ENCODE results near the gene PDK2. TPM values are rescaled to one million over a fixed set of nuclear protein-coding genes. Genes with fewer than 3 reads are reported as not detected.

Gene PDK2
- total RNA-seq (2014; rRNA removed; shearing (Covaris generic)) (11.4 and 15.9 TPM in 2 replicates), polyA plus RNA-seq (2016; fragmentation: Nextera tagmentation; extraction: Ambion mirVana) (12.0 and 13.2 TPM in 2 replicates)
- long read RNA-seq, transcript PDK2-203 (11 exons, 3,440 nt) = major isoform, 7 of 9 reads
- long read RNA-seq, partial matches to known transcripts = 1 of 9 reads
- long read RNA-seq, other reads (novel, unspliced or antisense) = 1 of 9 reads

DNA sequence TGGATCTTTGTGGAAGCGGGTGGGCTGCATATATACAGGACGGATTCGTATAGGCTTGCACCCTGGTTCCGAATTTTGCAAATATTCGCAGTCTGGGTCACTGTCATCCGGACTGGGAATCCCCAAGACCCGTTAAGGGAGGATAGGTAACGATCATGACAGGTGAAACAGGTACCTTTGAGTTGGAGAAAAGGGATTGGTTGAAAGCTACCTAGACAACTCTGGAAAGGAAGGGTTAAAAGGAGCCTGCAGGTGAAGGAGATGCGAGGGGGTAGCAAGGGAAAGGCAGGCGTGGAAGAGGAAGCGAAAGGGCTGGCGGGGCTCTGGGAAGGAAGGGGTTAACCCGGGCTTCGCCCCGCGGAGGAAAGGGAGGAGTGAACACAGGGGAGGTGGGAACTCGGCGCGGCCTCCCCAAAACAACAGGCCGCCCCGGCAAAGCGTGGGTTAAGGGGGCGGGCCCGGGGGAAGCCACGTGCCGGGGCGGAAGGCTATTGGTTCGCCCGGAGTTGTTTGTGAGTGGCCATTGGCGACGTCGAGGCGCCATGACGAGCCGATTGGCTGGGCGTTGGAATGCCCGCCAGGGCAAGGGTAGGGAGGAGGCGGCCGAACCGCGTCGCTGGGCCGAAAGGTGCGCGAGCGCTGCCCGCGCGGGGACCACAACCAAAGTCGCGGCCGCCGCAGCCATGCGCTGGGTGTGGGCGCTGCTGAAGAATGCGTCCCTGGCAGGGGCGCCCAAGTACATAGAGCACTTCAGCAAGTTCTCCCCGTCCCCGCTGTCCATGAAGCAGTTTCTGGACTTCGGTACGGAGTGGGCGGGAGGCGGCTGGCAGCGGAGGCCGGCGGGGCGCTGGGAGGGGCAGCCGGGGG lies at the start of gene PDK2:
Gene PDK2 (plus strand): TSS at position 599 of the 867 bp plus-strand sequence. CDS start 85 bp downstream, at position 684.
- Histone ChIP-seq H3K4me3 (peak within 1 kb of the TSS; percentile 95), H3K27ac (ENCODE audit: low read depth) (no peak within 1 kb of the TSS), H3K4me2 (peak within 1 kb of the TSS; percentile 96), H3K27me3 (ENCODE audit: insufficient read depth) (no peaks in the 10 kb centered on the region), H3K36me3 (ENCODE audit: insufficient read depth) (no peaks in the 10 kb centered on the region), H2AFZ (peak within 1 kb of the TSS; percentile 97), H3F3A (replicated peaks; ENCODE audit: low read depth) (no peaks in the 10 kb centered on the region), H3K9me2 (ENCODE audit: insufficient read depth) (no peaks in the 10 kb centered on the region), H4K20me1 (replicated peaks; ENCODE audit: insufficient read depth) (no peaks in the 10 kb centered on the region), H3K4me1 (ENCODE audit: insufficient read depth) (no peaks in the 10 kb centered on the region), H3K79me2 (replicated peaks; ENCODE audit: insufficient read depth) (no peaks in the 10 kb centered on the region)
- Mint-ChIP-seq H3K27me3 (ENCODE audit: insufficient read depth, low read depth, poor library complexity) (peaks cover 12% of the 10 kb centered on the region), H3K4me3 (peak within 1 kb of the TSS; percentile 98), H3K9me3 (no peaks in the 10 kb centered on the region), H3K27ac (peak within 1 kb of the TSS; percentile 90), H3K36me3 (ENCODE audit: low read depth) (peaks cover 2% of the 10 kb centered on the region; the same call in 1 of the 3 replicates), H3K4me1 (peaks cover 5% of the 10 kb centered on the region)
- DNase-seq (ENCODE audit: low spot score) (peak; percentile 98), ATAC-seq (peak; percentile 96)
- TF ChIP-seq EZH2 (IDR thresholded peaks at IDR 0.05; ENCODE audit: low read depth, unreplicated experiment) (no peak), CREB1 (CRISPR knock-in tag; IDR thresholded peaks at IDR 0.05; ENCODE audit: low read depth) (peak; percentile 72), JUNB (IDR thresholded peaks at IDR 0.05; ENCODE audit: unreplicated experiment) (no peak), STAT1 (IDR thresholded peaks at IDR 0.05; ENCODE audit: unreplicated experiment) (no peak), NANOG (IDR thresholded peaks at IDR 0.05; ENCODE audit: borderline replicate concordance) (no peak), POLR2AphosphoS5 (IDR thresholded peaks at IDR 0.05; ENCODE audit: low read depth) (no peak), EZH2phosphoT487 (IDR thresholded peaks at IDR 0.05; ENCODE audit: unreplicated experiment) (no peak), ZNF331 (CRISPR knock-in tag; IDR thresholded peaks at IDR 0.05; ENCODE audit: low read depth) (no peak)
- TF ChIP-seq, protein P1, sequence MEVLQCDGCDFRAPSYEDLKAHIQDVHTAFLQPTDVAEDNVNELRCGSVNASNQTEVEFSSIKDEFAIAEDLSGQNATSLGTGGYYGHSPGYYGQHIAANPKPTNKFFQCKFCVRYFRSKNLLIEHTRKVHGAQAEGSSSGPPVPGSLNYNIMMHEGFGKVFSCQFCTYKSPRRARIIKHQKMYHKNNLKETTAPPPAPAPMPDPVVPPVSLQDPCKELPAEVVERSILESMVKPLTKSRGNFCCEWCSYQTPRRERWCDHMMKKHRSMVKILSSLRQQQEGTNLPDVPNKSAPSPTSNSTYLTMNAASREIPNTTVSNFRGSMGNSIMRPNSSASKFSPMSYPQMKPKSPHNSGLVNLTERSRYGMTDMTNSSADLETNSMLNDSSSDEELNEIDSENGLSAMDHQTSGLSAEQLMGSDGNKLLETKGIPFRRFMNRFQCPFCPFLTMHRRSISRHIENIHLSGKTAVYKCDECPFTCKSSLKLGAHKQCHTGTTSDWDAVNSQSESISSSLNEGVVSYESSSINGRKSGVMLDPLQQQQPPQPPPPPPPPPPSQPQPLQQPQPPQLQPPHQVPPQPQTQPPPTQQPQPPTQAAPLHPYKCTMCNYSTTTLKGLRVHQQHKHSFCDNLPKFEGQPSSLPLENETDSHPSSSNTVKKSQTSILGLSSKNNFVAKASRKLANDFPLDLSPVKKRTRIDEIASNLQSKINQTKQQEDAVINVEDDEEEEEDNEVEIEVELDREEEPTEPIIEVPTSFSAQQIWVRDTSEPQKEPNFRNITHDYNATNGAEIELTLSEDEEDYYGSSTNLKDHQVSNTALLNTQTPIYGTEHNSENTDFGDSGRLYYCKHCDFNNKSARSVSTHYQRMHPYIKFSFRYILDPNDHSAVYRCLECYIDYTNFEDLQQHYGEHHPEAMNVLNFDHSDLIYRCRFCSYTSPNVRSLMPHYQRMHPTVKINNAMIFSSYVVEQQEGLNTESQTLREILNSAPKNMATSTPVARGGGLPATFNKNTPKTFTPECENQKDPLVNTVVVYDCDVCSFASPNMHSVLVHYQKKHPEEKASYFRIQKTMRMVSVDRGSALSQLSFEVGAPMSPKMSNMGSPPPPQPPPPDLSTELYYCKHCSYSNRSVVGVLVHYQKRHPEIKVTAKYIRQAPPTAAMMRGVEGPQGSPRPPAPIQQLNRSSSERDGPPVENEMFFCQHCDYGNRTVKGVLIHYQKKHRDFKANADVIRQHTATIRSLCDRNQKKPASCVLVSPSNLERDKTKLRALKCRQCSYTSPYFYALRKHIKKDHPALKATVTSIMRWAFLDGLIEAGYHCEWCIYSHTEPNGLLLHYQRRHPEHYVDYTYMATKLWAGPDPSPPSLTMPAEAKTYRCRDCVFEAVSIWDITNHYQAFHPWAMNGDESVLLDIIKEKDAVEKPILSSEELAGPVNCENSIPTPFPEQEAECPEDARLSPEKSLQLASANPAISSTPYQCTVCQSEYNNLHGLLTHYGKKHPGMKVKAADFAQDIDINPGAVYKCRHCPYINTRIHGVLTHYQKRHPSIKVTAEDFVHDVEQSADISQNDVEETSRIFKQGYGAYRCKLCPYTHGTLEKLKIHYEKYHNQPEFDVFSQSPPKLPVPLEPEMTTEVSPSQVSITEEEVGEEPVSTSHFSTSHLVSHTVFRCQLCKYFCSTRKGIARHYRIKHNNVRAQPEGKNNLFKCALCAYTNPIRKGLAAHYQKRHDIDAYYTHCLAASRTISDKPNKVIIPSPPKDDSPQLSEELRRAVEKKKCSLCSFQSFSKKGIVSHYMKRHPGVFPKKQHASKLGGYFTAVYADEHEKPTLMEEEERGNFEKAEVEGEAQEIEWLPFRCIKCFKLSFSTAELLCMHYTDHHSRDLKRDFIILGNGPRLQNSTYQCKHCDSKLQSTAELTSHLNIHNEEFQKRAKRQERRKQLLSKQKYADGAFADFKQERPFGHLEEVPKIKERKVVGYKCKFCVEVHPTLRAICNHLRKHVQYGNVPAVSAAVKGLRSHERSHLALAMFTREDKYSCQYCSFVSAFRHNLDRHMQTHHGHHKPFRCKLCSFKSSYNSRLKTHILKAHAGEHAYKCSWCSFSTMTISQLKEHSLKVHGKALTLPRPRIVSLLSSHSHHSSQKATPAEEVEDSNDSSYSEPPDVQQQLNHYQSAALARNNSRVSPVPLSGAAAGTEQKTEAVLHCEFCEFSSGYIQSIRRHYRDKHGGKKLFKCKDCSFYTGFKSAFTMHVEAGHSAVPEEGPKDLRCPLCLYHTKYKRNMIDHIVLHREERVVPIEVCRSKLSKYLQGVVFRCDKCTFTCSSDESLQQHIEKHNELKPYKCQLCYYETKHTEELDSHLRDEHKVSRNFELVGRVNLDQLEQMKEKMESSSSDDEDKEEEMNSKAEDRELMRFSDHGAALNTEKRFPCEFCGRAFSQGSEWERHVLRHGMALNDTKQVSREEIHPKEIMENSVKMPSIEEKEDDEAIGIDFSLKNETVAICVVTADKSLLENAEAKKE (CRISPR knock-in tag; IDR thresholded peaks at IDR 0.05) = no peak
- TF ChIP-seq, protein P2, sequence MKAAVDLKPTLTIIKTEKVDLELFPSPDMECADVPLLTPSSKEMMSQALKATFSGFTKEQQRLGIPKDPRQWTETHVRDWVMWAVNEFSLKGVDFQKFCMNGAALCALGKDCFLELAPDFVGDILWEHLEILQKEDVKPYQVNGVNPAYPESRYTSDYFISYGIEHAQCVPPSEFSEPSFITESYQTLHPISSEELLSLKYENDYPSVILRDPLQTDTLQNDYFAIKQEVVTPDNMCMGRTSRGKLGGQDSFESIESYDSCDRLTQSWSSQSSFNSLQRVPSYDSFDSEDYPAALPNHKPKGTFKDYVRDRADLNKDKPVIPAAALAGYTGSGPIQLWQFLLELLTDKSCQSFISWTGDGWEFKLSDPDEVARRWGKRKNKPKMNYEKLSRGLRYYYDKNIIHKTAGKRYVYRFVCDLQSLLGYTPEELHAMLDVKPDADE (IDR thresholded peaks at IDR 0.05) = 0 out of 2 replicates have a peak, but pooled peaks have one; percentile 33
- TF ChIP-seq, protein P3, sequence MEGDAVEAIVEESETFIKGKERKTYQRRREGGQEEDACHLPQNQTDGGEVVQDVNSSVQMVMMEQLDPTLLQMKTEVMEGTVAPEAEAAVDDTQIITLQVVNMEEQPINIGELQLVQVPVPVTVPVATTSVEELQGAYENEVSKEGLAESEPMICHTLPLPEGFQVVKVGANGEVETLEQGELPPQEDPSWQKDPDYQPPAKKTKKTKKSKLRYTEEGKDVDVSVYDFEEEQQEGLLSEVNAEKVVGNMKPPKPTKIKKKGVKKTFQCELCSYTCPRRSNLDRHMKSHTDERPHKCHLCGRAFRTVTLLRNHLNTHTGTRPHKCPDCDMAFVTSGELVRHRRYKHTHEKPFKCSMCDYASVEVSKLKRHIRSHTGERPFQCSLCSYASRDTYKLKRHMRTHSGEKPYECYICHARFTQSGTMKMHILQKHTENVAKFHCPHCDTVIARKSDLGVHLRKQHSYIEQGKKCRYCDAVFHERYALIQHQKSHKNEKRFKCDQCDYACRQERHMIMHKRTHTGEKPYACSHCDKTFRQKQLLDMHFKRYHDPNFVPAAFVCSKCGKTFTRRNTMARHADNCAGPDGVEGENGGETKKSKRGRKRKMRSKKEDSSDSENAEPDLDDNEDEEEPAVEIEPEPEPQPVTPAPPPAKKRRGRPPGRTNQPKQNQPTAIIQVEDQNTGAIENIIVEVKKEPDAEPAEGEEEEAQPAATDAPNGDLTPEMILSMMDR (conservative IDR thresholded peaks at IDR 0.05; ENCODE audit: low read depth in 2 of 2) = 0 out of 4 replicates have a peak, but pooled peaks of 1 of the 2 experiments have one; percentile 1
- TF ChIP-seq, protein P4, sequence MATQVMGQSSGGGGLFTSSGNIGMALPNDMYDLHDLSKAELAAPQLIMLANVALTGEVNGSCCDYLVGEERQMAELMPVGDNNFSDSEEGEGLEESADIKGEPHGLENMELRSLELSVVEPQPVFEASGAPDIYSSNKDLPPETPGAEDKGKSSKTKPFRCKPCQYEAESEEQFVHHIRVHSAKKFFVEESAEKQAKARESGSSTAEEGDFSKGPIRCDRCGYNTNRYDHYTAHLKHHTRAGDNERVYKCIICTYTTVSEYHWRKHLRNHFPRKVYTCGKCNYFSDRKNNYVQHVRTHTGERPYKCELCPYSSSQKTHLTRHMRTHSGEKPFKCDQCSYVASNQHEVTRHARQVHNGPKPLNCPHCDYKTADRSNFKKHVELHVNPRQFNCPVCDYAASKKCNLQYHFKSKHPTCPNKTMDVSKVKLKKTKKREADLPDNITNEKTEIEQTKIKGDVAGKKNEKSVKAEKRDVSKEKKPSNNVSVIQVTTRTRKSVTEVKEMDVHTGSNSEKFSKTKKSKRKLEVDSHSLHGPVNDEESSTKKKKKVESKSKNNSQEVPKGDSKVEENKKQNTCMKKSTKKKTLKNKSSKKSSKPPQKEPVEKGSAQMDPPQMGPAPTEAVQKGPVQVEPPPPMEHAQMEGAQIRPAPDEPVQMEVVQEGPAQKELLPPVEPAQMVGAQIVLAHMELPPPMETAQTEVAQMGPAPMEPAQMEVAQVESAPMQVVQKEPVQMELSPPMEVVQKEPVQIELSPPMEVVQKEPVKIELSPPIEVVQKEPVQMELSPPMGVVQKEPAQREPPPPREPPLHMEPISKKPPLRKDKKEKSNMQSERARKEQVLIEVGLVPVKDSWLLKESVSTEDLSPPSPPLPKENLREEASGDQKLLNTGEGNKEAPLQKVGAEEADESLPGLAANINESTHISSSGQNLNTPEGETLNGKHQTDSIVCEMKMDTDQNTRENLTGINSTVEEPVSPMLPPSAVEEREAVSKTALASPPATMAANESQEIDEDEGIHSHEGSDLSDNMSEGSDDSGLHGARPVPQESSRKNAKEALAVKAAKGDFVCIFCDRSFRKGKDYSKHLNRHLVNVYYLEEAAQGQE (IDR thresholded peaks at IDR 0.05; ENCODE audit: unreplicated experiment) = no peak
